ENCODE measurements around the gene GPC5.

The GPC5 gene

DNA sequence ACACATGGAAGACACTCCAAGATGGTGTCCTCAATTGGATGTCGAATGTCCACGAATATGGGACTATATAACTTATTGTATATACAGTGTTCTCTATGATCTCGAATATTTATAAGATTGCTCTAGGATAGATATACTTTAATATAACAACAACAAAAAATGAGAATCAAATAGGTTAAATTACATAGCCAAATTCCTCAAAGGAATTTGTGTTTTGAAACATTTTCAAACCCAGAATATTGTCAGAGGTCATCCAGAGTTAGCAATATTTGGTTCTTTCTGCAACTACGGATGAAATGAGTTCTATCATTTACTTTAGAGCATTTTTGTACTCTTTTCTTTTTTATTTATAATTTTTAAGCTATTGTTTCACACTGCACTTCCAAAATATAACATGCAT is 857.8 kb downstream of the GPC5 start:
- Histone ChIP-seq H2BK15ac (replicated peaks; ENCODE audit: low read depth) (no peak overlapping the region), H3K4me2 (ENCODE audit: low read length) (no peak overlapping the region), H3K4me1 (ENCODE audit: control insufficient read depth, low read depth, low read length) (no peaks in the 10 kb centered on the region), H3K23ac (ENCODE audit: low read length) (no peak overlapping the region), H2AK5ac (ENCODE audit: low read length) (no peak overlapping the region), H3K27me3 (ENCODE audit: insufficient read depth, low read length, poor library complexity) (no peaks in the 10 kb centered on the region), H3K18ac (ENCODE audit: low read length) (no peak overlapping the region), H4K5ac (ENCODE audit: low read length) (no peak overlapping the region), H3K56ac (ENCODE audit: low read length) (no peak overlapping the region), H3K27ac (ENCODE audit: low read depth, low read length) (no peak overlapping the region), H4K8ac (ENCODE audit: low read depth, low read length) (no peak overlapping the region), H3K79me2 (ENCODE audit: control insufficient read depth, insufficient read depth, low read length) (no peaks in the 10 kb centered on the region), H3K36me3 (ENCODE audit: control insufficient read depth, insufficient read depth, low read length) (no peaks in the 10 kb centered on the region), H2BK120ac (ENCODE audit: low read depth, low read length) (no peak overlapping the region), H3K9ac (ENCODE audit: low read length) (no peak overlapping the region), H2BK5ac (ENCODE audit: low read length) (no peak overlapping the region), H3K4me3 (ENCODE audit: low read length) (no peak overlapping the region), H3K79me1 (ENCODE audit: low read length) (no peaks in the 10 kb centered on the region), H3K4ac (ENCODE audit: low read depth, low read length) (no peak overlapping the region)
- DNase-seq: no peak
- no CpG with 5 or more reads among the region's 4 CpGs for WGBS (ENCODE audit: extremely low coverage, insufficient coverage, low lambda C conversion rate)

GRCh38 chr13:92259046-92259445 is 860.6 kb downstream of the GPC5 start:
- Histone ChIP-seq H3K36me3 (ENCODE audit: control insufficient read depth, insufficient read depth, low read length) (no peaks in the 10 kb centered on the region), H3K27ac (ENCODE audit: low read depth, low read length) (no peak overlapping the region)
- DNase-seq: no peak

GRCh38 chr13:92259523-92259922 is 861.1 kb downstream of the GPC5 start:
- WGBS (ENCODE audit: extremely low coverage, insufficient coverage, low lambda C conversion rate): no CpG with 5 or more reads among the region's 1 CpG
- Histone ChIP-seq H3K56ac (ENCODE audit: low read length) (no peak overlapping the region), H3K4me2 (ENCODE audit: low read length) (no peak overlapping the region), H2AK5ac (ENCODE audit: low read length) (no peak overlapping the region), H3K4me1 (ENCODE audit: control insufficient read depth, low read depth, low read length) (no peaks in the 10 kb centered on the region), H3K27me3 (ENCODE audit: insufficient read depth, low read length, poor library complexity) (no peaks in the 10 kb centered on the region), H3K79me1 (ENCODE audit: low read length) (no peaks in the 10 kb centered on the region), H3K4me3 (ENCODE audit: low read length) (no peak overlapping the region), H3K18ac (ENCODE audit: low read length) (no peak overlapping the region), H3K4ac (ENCODE audit: low read depth, low read length) (no peak overlapping the region), H3K36me3 (ENCODE audit: control insufficient read depth, insufficient read depth, low read length) (no peaks in the 10 kb centered on the region), H3K9ac (ENCODE audit: low read length) (no peak overlapping the region), H2BK120ac (ENCODE audit: low read depth, low read length) (no peak overlapping the region), H3K27ac (ENCODE audit: low read depth, low read length) (no peak overlapping the region), H2BK15ac (replicated peaks; ENCODE audit: low read depth) (no peak overlapping the region), H2BK5ac (ENCODE audit: low read length) (no peak overlapping the region), H4K5ac (ENCODE audit: low read length) (no peak overlapping the region), H3K23ac (ENCODE audit: low read length) (no peak overlapping the region), H3K79me2 (ENCODE audit: control insufficient read depth, insufficient read depth, low read length) (no peaks in the 10 kb centered on the region), H4K8ac (ENCODE audit: low read depth, low read length) (no peak overlapping the region)
- DNase-seq: no peak

More at GRCh38 chr13:92259046-92259445, 860.6 kb downstream of the GPC5 start:
- Histone ChIP-seq H2BK120ac (ENCODE audit: low read depth, low read length) (no peak overlapping the region), H3K27me3 (ENCODE audit: insufficient read depth, low read length, poor library complexity) (no peaks in the 10 kb centered on the region), H3K9ac (ENCODE audit: low read length) (no peak overlapping the region), H4K8ac (ENCODE audit: low read depth, low read length) (no peak overlapping the region), H3K56ac (ENCODE audit: low read length) (no peak overlapping the region), H3K4me2 (ENCODE audit: low read length) (no peak overlapping the region), H3K4ac (ENCODE audit: low read depth, low read length) (no peak overlapping the region), H2BK5ac (ENCODE audit: low read length) (no peak overlapping the region), H3K79me1 (ENCODE audit: low read length) (no peaks in the 10 kb centered on the region), H2BK15ac (replicated peaks; ENCODE audit: low read depth) (no peak overlapping the region), H3K23ac (ENCODE audit: low read length) (no peak overlapping the region), H2AK5ac (ENCODE audit: low read length) (no peak overlapping the region), H4K5ac (ENCODE audit: low read length) (no peak overlapping the region), H3K4me1 (ENCODE audit: control insufficient read depth, low read depth, low read length) (no peaks in the 10 kb centered on the region), H3K4me3 (ENCODE audit: low read length) (no peak overlapping the region), H3K79me2 (ENCODE audit: control insufficient read depth, insufficient read depth, low read length) (no peaks in the 10 kb centered on the region), H3K18ac (ENCODE audit: low read length) (no peak overlapping the region)
- WGBS (ENCODE audit: extremely low coverage, insufficient coverage, low lambda C conversion rate): no CpG with 5 or more reads among the region's 1 CpG

- Histone ChIP-seq H3K4me2 (ENCODE audit: low read length) (no peak overlapping the region), H3K56ac (ENCODE audit: low read length) (no peak overlapping the region), H2BK15ac (replicated peaks; ENCODE audit: low read depth) (no peak overlapping the region), H3K9ac (ENCODE audit: low read length) (no peak overlapping the region), H3K4ac (ENCODE audit: low read depth, low read length) (no peak overlapping the region), H3K79me1 (ENCODE audit: low read length) (no peaks in the 10 kb centered on the region), H2AK5ac (ENCODE audit: low read length) (no peak overlapping the region), H3K4me3 (ENCODE audit: low read length) (no peak overlapping the region), H3K79me2 (ENCODE audit: control insufficient read depth, insufficient read depth, low read length) (no peaks in the 10 kb centered on the region), H2BK120ac (ENCODE audit: low read depth, low read length) (no peak overlapping the region), H3K23ac (ENCODE audit: low read length) (no peak overlapping the region), H3K18ac (ENCODE audit: low read length) (no peak overlapping the region), H4K5ac (ENCODE audit: low read length) (no peak overlapping the region), H3K36me3 (ENCODE audit: control insufficient read depth, insufficient read depth, low read length) (no peaks in the 10 kb centered on the region), H3K4me1 (ENCODE audit: control insufficient read depth, low read depth, low read length) (no peaks in the 10 kb centered on the region), H4K8ac (ENCODE audit: low read depth, low read length) (peak overlapping the region; percentile 56), H2BK5ac (ENCODE audit: low read length) (no peak overlapping the region), H3K27me3 (ENCODE audit: insufficient read depth, low read length, poor library complexity) (no peaks in the 10 kb centered on the region), H3K27ac (ENCODE audit: low read depth, low read length) (no peak overlapping the region)
- peak; percentile 5 for DNase-seq
- no CpG with 5 or more reads among the region's 6 CpGs for WGBS (ENCODE audit: extremely low coverage, insufficient coverage, low lambda C conversion rate)
These were observed 861.9 kb downstream of the GPC5 start for GRCh38 chr13:92260363-92260762.

- no peak overlapping the region for H3K56ac ChIP-seq (ENCODE audit: low read length)
- no peak overlapping the region for H2AK5ac ChIP-seq (ENCODE audit: low read length)
- no peak overlapping the region for H3K27ac ChIP-seq (ENCODE audit: low read depth, low read length)
- H3K23ac ChIP-seq (ENCODE audit: low read length): no peak overlapping the region
- H3K4me3 ChIP-seq (ENCODE audit: low read length): no peak overlapping the region
- H3K79me1 ChIP-seq (ENCODE audit: low read length): no peaks in the 10 kb centered on the region
- no peaks in the 10 kb centered on the region for H3K27me3 ChIP-seq (ENCODE audit: insufficient read depth, low read length, poor library complexity)
- no peak overlapping the region for H3K18ac ChIP-seq (ENCODE audit: low read length)
- H4K5ac ChIP-seq (ENCODE audit: low read length): no peak overlapping the region
- no peak overlapping the region for H3K4ac ChIP-seq (ENCODE audit: low read depth, low read length)
- H3K4me1 ChIP-seq (ENCODE audit: control insufficient read depth, low read depth, low read length): no peaks in the 10 kb centered on the region
- H3K4me2 ChIP-seq (ENCODE audit: low read length): no peak overlapping the region
- no peaks in the 10 kb centered on the region for H3K79me2 ChIP-seq (ENCODE audit: control insufficient read depth, insufficient read depth, low read length)
- no CpG with 5 or more reads among the region's 3 CpGs for WGBS (ENCODE audit: extremely low coverage, insufficient coverage, low lambda C conversion rate)
- H2BK15ac ChIP-seq (replicated peaks; ENCODE audit: low read depth): no peak overlapping the region
- DNase-seq: no peak
- no peak overlapping the region for H2BK120ac ChIP-seq (ENCODE audit: low read depth, low read length)
- no peaks in the 10 kb centered on the region for H3K36me3 ChIP-seq (ENCODE audit: control insufficient read depth, insufficient read depth, low read length)
- H4K8ac ChIP-seq (ENCODE audit: low read depth, low read length): no peak overlapping the region
- no peak overlapping the region for H3K9ac ChIP-seq (ENCODE audit: low read length)
- no peak overlapping the region for H2BK5ac ChIP-seq (ENCODE audit: low read length)
These were observed 863.8 kb downstream of the GPC5 start for GRCh38 chr13:92262100-92262788.

DNA sequence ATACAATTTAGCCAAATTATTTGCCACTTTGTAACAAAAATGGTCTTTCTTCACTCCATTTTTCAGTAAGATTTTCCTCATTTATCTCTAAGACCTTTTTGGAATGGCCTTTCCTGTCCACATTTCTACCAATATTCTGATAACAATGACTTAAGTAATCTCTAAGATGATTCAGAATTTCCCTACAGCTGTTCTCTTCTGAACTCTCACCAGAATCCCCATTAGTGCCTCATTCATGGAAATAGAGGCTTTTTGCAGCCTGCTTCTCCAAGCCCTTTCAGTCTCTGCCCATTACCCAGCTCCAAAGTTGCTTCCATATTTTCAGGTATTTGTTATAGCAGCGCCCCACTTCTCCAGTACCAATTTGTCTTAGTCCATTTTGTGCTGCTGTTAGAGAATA is 867.0 kb downstream of the GPC5 start:
- Histone ChIP-seq H3K56ac (ENCODE audit: low read length) (no peak overlapping the region), H2BK5ac (ENCODE audit: low read length) (no peak overlapping the region), H3K27ac (ENCODE audit: low read depth, low read length) (no peak overlapping the region), H2BK15ac (replicated peaks; ENCODE audit: low read depth) (no peak overlapping the region), H3K79me2 (ENCODE audit: control insufficient read depth, insufficient read depth, low read length) (no peaks in the 10 kb centered on the region), H3K18ac (ENCODE audit: low read length) (no peak overlapping the region), H3K4me3 (ENCODE audit: low read length) (no peak overlapping the region), H4K5ac (ENCODE audit: low read length) (no peak overlapping the region), H2AK5ac (ENCODE audit: low read length) (no peak overlapping the region), H4K8ac (ENCODE audit: low read depth, low read length) (no peak overlapping the region), H3K23ac (ENCODE audit: low read length) (no peak overlapping the region), H3K4me1 (ENCODE audit: control insufficient read depth, low read depth, low read length) (no peaks in the 10 kb centered on the region), H3K27me3 (ENCODE audit: insufficient read depth, low read length, poor library complexity) (no peaks in the 10 kb centered on the region), H3K9ac (ENCODE audit: low read length) (no peak overlapping the region), H3K36me3 (ENCODE audit: control insufficient read depth, insufficient read depth, low read length) (no peaks in the 10 kb centered on the region), H2BK120ac (ENCODE audit: low read depth, low read length) (no peak overlapping the region), H3K4ac (ENCODE audit: low read depth, low read length) (no peak overlapping the region), H3K79me1 (ENCODE audit: low read length) (no peaks in the 10 kb centered on the region), H3K4me2 (ENCODE audit: low read length) (no peak overlapping the region)
- no CpG with 5 or more reads among the region's 1 CpG for WGBS (ENCODE audit: extremely low coverage, insufficient coverage, low lambda C conversion rate)
- DNase-seq: no peak
